Prostate gland (tissue), 2 donors: ENCODE measurements around the gene CCDC81. TPM values are rescaled to one million over a fixed set of nuclear protein-coding genes. Genes with fewer than 3 reads are reported as not detected.
"Not testable (repeated sequence)": the region's sequence is repeated elsewhere in the genome, so short reads cannot be mapped to it uniquely, and the experiment has no call there.

ENCODE experiments used
- DNase-seq: peaks from one replicate; pipeline ENCODE4 v3.0.0-alpha.2; 2019; ENCODE audit warnings: low spot score
- H3K27ac ChIP-seq, 2 donors: fragments of 200-600 bp; sonication (generic); 2 replicates each; pipeline ENCODE4 v1.5.1; 2017 to 2019
- H3K27me3 ChIP-seq: fragments of 200-600 bp; sonication (generic); replicated peaks from 2 replicates; pipeline ENCODE4 v1.5.1; 2019; ENCODE audit not compliant: insufficient read depth
- H3K36me3 ChIP-seq, 2 donors: fragments of 200-600 bp; sonication (generic); 1 replicate in 1 of 2; 2 replicates in 1 of 2; pipeline versions ENCODE4 v1.5.1 to v1.8.1; 2017 to 2019
- H3K4me1 ChIP-seq: fragments of 200-600 bp; sonication (generic); replicated peaks from 2 replicates; pipeline ENCODE4 v1.5.1; 2019
- H3K4me3 ChIP-seq, 2 donors: fragments of 200-600 bp; sonication (generic); 2 replicates each; pipeline ENCODE4 v1.5.1; 2017 to 2019
- H3K9me3 ChIP-seq: fragments of 200-600 bp; sonication (generic); 2 replicates; pipeline ENCODE4 v1.5.1; 2017
- CTCF ChIP-seq, 4 experiments: fragments of 200-600 bp in 2 of 4; fragments of 450-650 bp in 2 of 4; sonication (generic) in 2 of 4; IDR thresholded peaks; 1 replicate in 3 of 4; 2 replicates in 1 of 4; pipeline ENCODE4 v1.5.1; 2016 to 2019; ENCODE audit warnings: antibody characterized with exemption in 4 of 4, mild to moderate bottlenecking in 2 of 4, moderate library complexity in 2 of 4
- POLR2A ChIP-seq: fragments of 450-650 bp; IDR thresholded peaks from one replicate; pipeline ENCODE4 v1.6.1; 2016; ENCODE audit warnings: antibody characterized with exemption, mild to moderate bottlenecking
- POLR2AphosphoS5 ChIP-seq: sonication (generic); formaldehyde crosslinking; IDR thresholded peaks from one replicate; pipeline ENCODE4 v1.6.1; 2017; ENCODE audit warnings: antibody characterized with exemption
- WGBS: methylation state at CpG from one replicate; pipeline ENCODE4 v1.1.5; 2018; 5-methylcytosine and 5-hydroxymethylcytosine counted together
- intact Hi-C: fragments of 100-400 bp; cut with DNase I; formaldehyde crosslinking; loops from one replicate; pipeline ENCODE4 v1.14.2; 2022
- total RNA-seq, 2 donors: library from RNA; depleted of rRNA; stranded (reverse); fragments of >200 nt; gene quantifications; one replicate each; pipeline ENCODE4 v1.1.0, GENCODE V29; 2016

CCDC81 gene
- total RNA-seq, 2 donors from 2014 or later = 0.17 to 1.2 TPM

GRCh38 chr11:86355256-86355655, 19.4 kb upstream of the CCDC81 start:
- intact Hi-C loops = no loop called here
- H3K9me3 ChIP-seq = no peaks in the 10 kb centered on the region
- WGBS = 78% methylated on average over 4 of the region's 4 CpGs
- H3K4me1 ChIP-seq = no peaks in the 10 kb centered on the region
- no peaks in the 10 kb centered on the region for H3K36me3 ChIP-seq
- H3K27me3 ChIP-seq = no peaks in the 10 kb centered on the region
- no peak overlapping the region for H3K4me3 ChIP-seq
- no peak for DNase-seq
- H3K27ac ChIP-seq = no peak overlapping the region
- TF ChIP-seq CTCF (IDR thresholded peaks at IDR 0.05) = no peak
- TF ChIP-seq POLR2A = no peak
- no peak for TF ChIP-seq POLR2AphosphoS5

- DNase-seq, H3K36me3 ChIP-seq, intact Hi-C loops, H3K27ac ChIP-seq, H3K4me3 ChIP-seq, H3K4me1 ChIP-seq, H3K27me3 ChIP-seq, H3K9me3 ChIP-seq: not testable (repeated sequence)
- 76% methylated on average over 4 of the region's 4 CpGs for WGBS
Observed at GRCh38 chr11:86357412-86357811, 17.3 kb upstream of the CCDC81 start.

- TF ChIP-seq CTCF (IDR thresholded peaks at IDR 0.05) = no peak
- TF ChIP-seq POLR2AphosphoS5 = no peak
- TF ChIP-seq POLR2A = no peak
- Histone ChIP-seq H3K9me3 (no peaks in the 10 kb centered on the region), H3K27me3 (no peaks in the 10 kb centered on the region), H3K27ac (no peak overlapping the region), H3K4me1 (no peaks in the 10 kb centered on the region), H3K4me3 (no peak overlapping the region), H3K36me3 (no peaks in the 10 kb centered on the region)
- 86% methylated on average over 3 of the region's 3 CpGs for WGBS
- DNase-seq = no peak
- intact Hi-C loops = no loop called here
Observed at GRCh38 chr11:86358720-86359119, 16.0 kb upstream of the CCDC81 start.

- TF ChIP-seq POLR2AphosphoS5 = no peak
- no peak for TF ChIP-seq POLR2A
- TF ChIP-seq CTCF (IDR thresholded peaks at IDR 0.05) = peak in 1 of 4 experiments; percentile 38
- DNase-seq = no peak
- WGBS = 45% methylated on average over 2 of the region's 2 CpGs
- H3K36me3 ChIP-seq = no peaks in the 10 kb centered on the region
- H3K27ac ChIP-seq = no peak overlapping the region
- H3K9me3 ChIP-seq = no peaks in the 10 kb centered on the region
- no peaks in the 10 kb centered on the region for H3K4me1 ChIP-seq
- H3K27me3 ChIP-seq = no peaks in the 10 kb centered on the region
- no peak overlapping the region for H3K4me3 ChIP-seq
- intact Hi-C loops = no loop called here
Observed at GRCh38 chr11:86360775-86361395, 13.8 kb upstream of the CCDC81 start.

- Histone ChIP-seq H3K36me3 (no peaks in the 10 kb centered on the region), H3K27ac (no peak overlapping the region), H3K9me3 (no peaks in the 10 kb centered on the region), H3K4me1 (no peaks in the 10 kb centered on the region), H3K4me3 (no peak overlapping the region), H3K27me3 (no peaks in the 10 kb centered on the region)
- TF ChIP-seq POLR2AphosphoS5 (no peak), CTCF (IDR thresholded peaks at IDR 0.05) (no peak), POLR2A (no peak)
- DNase-seq = no peak
- intact Hi-C loops = no loop called here
- WGBS = 100% methylated on average over 1 of the region's 1 CpG
Observed at GRCh38 chr11:86363424-86363823, 11.3 kb upstream of the CCDC81 start.
